CD4-positive, CD25-positive, alpha-beta regulatory T cell (primary cell): ENCODE data around the gene KCNK15. TPM values are rescaled to one million over a fixed set of nuclear protein-coding genes. Genes with fewer than 3 reads are reported as not detected.
"Not testable (repeated sequence)": the region's sequence is repeated elsewhere in the genome, so short reads cannot be mapped to it uniquely, and the experiment has no call there.

ENCODE experiments used
- ATAC-seq, 2 donors: fragments of 150-1000 bp; cut with Tn5 transposase; one replicate each; pipeline ENCODE4 v1.10.0; 2021; ENCODE audit warnings: low read depth in 2 of 2, moderate number of reproducible peaks in 2 of 2, moderate library complexity in 1 of 2
- DNase-seq, 3 donors: peaks; one replicate each; pipeline versions ENCODE4 v3.0.0 to v3.0.0-alpha.2; 2012 to 2022; ENCODE audit warnings: mixed read lengths in 1 of 3
- H3K27ac ChIP-seq: one replicate; pipeline ENCODE4 v1.7.0; 2013; ENCODE audit warnings: mild to moderate bottlenecking, low read length; ENCODE audit not compliant: insufficient read depth, poor library complexity, severe bottlenecking
- H3K27me3 ChIP-seq: one replicate; pipeline ENCODE4 v1.7.0; 2013; ENCODE audit warnings: low read length; ENCODE audit not compliant: control insufficient read depth, insufficient read depth
- H3K36me3 ChIP-seq: one replicate; pipeline ENCODE4 v1.7.0; 2013; ENCODE audit warnings: mild to moderate bottlenecking, low read length, moderate library complexity; ENCODE audit not compliant: control insufficient read depth, insufficient read depth
- H3K4me1 ChIP-seq: 2 replicates; pipeline ENCODE4 v1.7.0; 2013; ENCODE audit warnings: mild to moderate bottlenecking, low read length; ENCODE audit not compliant: insufficient read depth, control insufficient read depth, poor library complexity, severe bottlenecking
- H3K4me3 ChIP-seq: one replicate; pipeline ENCODE4 v1.7.0; 2013; ENCODE audit warnings: low read depth, mild to moderate bottlenecking, low read length, moderate library complexity
- H3K9me3 ChIP-seq, 2 experiments: 1 replicate in 1 of 2; 2 replicates in 1 of 2; pipeline ENCODE4 v1.7.0; 2013; ENCODE audit warnings: low read length in 2 of 2, mild to moderate bottlenecking in 1 of 2, moderate library complexity in 1 of 2; ENCODE audit not compliant: control insufficient read depth in 2 of 2
- H3K27ac Mint-ChIP-seq, 3 donors: one replicate each; pipeline ENCODE4 v1.8.0; 2020 to 2022; ENCODE audit warnings: mild to moderate bottlenecking in 3 of 3, mixed read lengths in 3 of 3, moderate library complexity in 2 of 3
- H3K27me3 Mint-ChIP-seq: one replicate; pipeline ENCODE4 v1.8.0; 2022; ENCODE audit warnings: mild to moderate bottlenecking, mixed read lengths
- H3K36me3 Mint-ChIP-seq: one replicate; pipeline ENCODE4 v1.8.0; 2020; ENCODE audit warnings: mixed read lengths
- H3K4me1 Mint-ChIP-seq, 4 donors: one replicate each; pipeline ENCODE4 v1.8.0; 2020 to 2022; ENCODE audit warnings: mixed read lengths in 4 of 4, mild to moderate bottlenecking in 1 of 4
- H3K4me3 Mint-ChIP-seq, 4 donors: one replicate each; pipeline ENCODE4 v1.8.0; 2020 to 2022; ENCODE audit warnings: mild to moderate bottlenecking in 4 of 4, mixed read lengths in 4 of 4, moderate library complexity in 3 of 4
- H3K9me3 Mint-ChIP-seq, 7 donors: one replicate each; pipeline ENCODE4 v1.8.0; 2020 to 2022; ENCODE audit warnings: mixed read lengths in 7 of 7, mild to moderate bottlenecking in 3 of 7, moderate library complexity in 2 of 7
- polyA plus RNA-seq, 4 donors: library from polyadenylated mRNA; unstranded; fragments of 300-500 nt; fragmentation: Illumina TruSeq; gene quantifications; one replicate each; pipeline ENCODE4 v1.2.3, GENCODE V29; 2021
- total RNA-seq: library from RNA; stranded (reverse); gene quantifications from one replicate; pipeline ENCODE4 v1.2.3, GENCODE V29; 2022

KCNK15 gene
- total RNA-seq (not detected), polyA plus RNA-seq (not detected)

DNA sequence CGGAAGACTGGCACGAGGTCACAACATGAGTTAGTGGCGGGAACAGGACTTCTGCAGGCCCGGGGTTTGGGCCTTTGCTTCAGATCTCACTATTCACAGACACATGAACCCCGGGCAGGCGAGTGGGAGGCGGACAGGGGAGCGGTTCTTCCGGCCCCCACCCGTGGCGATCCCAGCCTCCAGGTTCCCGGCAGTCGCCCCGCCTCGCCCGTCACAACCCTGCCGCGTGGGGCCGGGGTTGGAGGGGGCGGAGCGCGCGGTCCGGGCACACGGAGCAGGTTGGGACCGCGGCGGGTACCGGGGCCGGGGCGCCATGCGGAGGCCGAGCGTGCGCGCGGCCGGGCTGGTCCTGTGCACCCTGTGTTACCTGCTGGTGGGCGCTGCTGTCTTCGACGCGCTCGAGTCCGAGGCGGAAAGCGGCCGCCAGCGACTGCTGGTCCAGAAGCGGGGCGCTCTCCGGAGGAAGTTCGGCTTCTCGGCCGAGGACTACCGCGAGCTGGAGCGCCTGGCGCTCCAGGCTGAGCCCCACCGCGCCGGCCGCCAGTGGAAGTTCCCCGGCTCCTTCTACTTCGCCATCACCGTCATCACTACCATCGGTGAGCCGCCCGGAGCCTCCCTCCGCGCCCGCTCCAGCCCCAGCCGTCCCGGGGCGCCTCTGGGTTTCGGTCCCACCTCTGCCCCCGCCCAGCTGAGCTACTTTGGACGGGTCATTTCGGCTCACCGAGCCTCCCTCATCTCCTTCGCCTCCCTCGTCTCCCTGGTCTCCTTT, at the start of gene KCNK15:
KCNK15 (plus strand) TSS at position 268 of the 769 bp plus-strand sequence; CDS start at position 314, 46 bp downstream.
- ATAC-seq (peak; percentile 35 to 61), DNase-seq (peak in 1 of 3 donors; percentile 17)
- Mint-ChIP-seq H3K27ac (no peak within 1 kb of the TSS), H3K4me1 (peaks cover 0 to 12% (median 4%) of the 10 kb centered on the region in 4 donors), H3K4me3 (peak within 1 kb of the TSS in 3 of 4 donors; percentile 22 to 82 (median 80)), H3K9me3 (no peaks in the 10 kb centered on the region), H3K36me3 (no peaks in the 10 kb centered on the region), H3K27me3 (peaks cover 59% of the 10 kb centered on the region)
- no peak within 1 kb of the TSS for H3K4me3 ChIP-seq
- H3K27me3 ChIP-seq, result peaks cover 26% of the 10 kb centered on the region
- H3K9me3 ChIP-seq, result no peaks in the 10 kb centered on the region
- no peak within 1 kb of the TSS for H3K27ac ChIP-seq
- no peaks in the 10 kb centered on the region for H3K36me3 ChIP-seq
- peaks cover 9% of the 10 kb centered on the region for H3K4me1 ChIP-seq

DNA sequence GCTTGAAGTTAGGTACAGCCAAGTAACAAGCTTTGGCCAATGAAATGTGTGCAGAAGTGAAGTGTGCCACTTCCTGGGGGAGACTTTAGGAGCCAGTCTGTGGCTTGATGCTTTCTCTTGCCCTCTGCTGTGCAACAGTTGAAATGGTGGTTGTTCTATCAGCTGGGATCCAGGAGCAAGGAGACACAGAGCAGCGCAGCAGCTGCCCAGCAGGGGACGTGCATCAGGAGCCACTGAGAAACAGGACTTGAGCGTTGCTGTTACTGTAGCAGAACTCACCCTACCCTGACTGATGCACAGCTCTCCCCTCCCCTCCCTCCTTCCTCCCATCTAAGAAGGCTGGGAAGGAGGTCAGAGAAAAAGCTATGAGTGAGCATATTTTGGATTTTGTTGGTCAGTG, 49.4 kb upstream of the KCNK15 start:
- peaks cover 2% of the 10 kb centered on the region for H3K27me3 ChIP-seq
- Mint-ChIP-seq H3K4me1 (peaks cover 0 to 1% (median 0%) of the 10 kb centered on the region in 4 donors), H3K4me3 (no peak overlapping the region), H3K27ac (no peak overlapping the region), H3K9me3 (no peaks in the 10 kb centered on the region), H3K27me3 (peaks cover 30% of the 10 kb centered on the region), H3K36me3 (no peaks in the 10 kb centered on the region)
- H3K9me3 ChIP-seq, result no peaks in the 10 kb centered on the region
- no peak overlapping the region for H3K4me3 ChIP-seq
- DNase-seq (no peak), ATAC-seq (no peak)
- H3K4me1 ChIP-seq, result no peaks in the 10 kb centered on the region
- H3K27ac ChIP-seq, result no peak overlapping the region
- H3K36me3 ChIP-seq, result no peaks in the 10 kb centered on the region

GRCh38 chr20:44697041-44697440, 48.6 kb upstream of the KCNK15 start:
- not testable (repeated sequence) for ATAC-seq, H3K9me3 Mint-ChIP-seq, H3K27ac Mint-ChIP-seq, H3K4me3 Mint-ChIP-seq, H3K36me3 Mint-ChIP-seq, H3K4me1 Mint-ChIP-seq, H3K9me3 ChIP-seq, H3K4me1 ChIP-seq, H3K27me3 ChIP-seq, H3K4me3 ChIP-seq, H3K36me3 ChIP-seq, DNase-seq, H3K27ac ChIP-seq
- peaks cover 28% of the 10 kb centered on the region for H3K27me3 Mint-ChIP-seq

- Mint-ChIP-seq H3K27me3 (peaks cover 22% of the 10 kb centered on the region), H3K36me3 (no peaks in the 10 kb centered on the region), H3K27ac (no peak overlapping the region), H3K4me3 (no peak overlapping the region), H3K9me3 (no peaks in the 10 kb centered on the region), H3K4me1 (no peaks in the 10 kb centered on the region)
- Histone ChIP-seq H3K27ac (no peak overlapping the region), H3K9me3 (no peaks in the 10 kb centered on the region), H3K4me3 (no peak overlapping the region), H3K36me3 (no peaks in the 10 kb centered on the region), H3K4me1 (no peaks in the 10 kb centered on the region), H3K27me3 (no peaks in the 10 kb centered on the region)
- no peak for ATAC-seq
- DNase-seq, result no peak
Observed at GRCh38 chr20:44698351-44698750, 47.3 kb upstream of the KCNK15 start.

GRCh38 chr20:44700306-44700705, 45.4 kb upstream of the KCNK15 start:
- Histone ChIP-seq H3K9me3 (no peaks in the 10 kb centered on the region), H3K36me3 (no peaks in the 10 kb centered on the region), H3K4me1 (no peaks in the 10 kb centered on the region), H3K27ac (no peak overlapping the region), H3K4me3 (no peak overlapping the region), H3K27me3 (no peaks in the 10 kb centered on the region)
- H3K9me3 Mint-ChIP-seq, result no peaks in the 10 kb centered on the region
- peaks cover 16% of the 10 kb centered on the region for H3K27me3 Mint-ChIP-seq
- no peak overlapping the region for H3K4me3 Mint-ChIP-seq
- H3K36me3 Mint-ChIP-seq, result no peaks in the 10 kb centered on the region
- DNase-seq (no peak), ATAC-seq (no peak)
- no peaks in the 10 kb centered on the region for H3K4me1 Mint-ChIP-seq
- H3K27ac Mint-ChIP-seq, result peak overlapping the region in 1 of 3 donors; percentile 25

GRCh38 chr20:44701118-44701857, 44.4 kb upstream of the KCNK15 start:
- Histone ChIP-seq H3K36me3 (no peaks in the 10 kb centered on the region), H3K4me3 (no peak overlapping the region), H3K9me3 (no peaks in the 10 kb centered on the region), H3K27ac (no peak overlapping the region), H3K4me1 (no peaks in the 10 kb centered on the region), H3K27me3 (no peaks in the 10 kb centered on the region)
- Mint-ChIP-seq H3K4me1 (no peaks in the 10 kb centered on the region), H3K36me3 (no peaks in the 10 kb centered on the region), H3K9me3 (no peaks in the 10 kb centered on the region), H3K27ac (no peak overlapping the region), H3K4me3 (no peak overlapping the region), H3K27me3 (peaks cover 13% of the 10 kb centered on the region)
- ATAC-seq (no peak), DNase-seq (no peak)

DNA sequence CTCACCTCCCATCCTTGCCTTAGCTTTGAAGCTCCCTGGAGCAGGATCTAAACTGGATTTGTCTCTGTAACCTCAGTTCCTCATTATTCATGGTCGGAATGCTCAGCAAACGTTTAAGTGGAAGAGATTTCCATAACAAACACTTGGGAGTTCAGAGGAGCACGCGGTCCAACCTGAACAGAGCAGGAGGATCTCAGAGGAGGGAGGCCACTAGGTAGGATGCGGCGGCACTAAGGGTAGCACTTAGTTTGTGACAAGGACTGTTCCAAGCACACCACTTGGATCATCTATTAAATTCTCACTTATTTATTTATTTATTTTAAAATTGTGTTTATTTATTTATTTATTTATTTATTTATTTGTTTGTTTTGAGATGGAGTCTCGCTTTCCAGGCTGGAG, 43.8 kb upstream of the KCNK15 start:
- Mint-ChIP-seq H3K9me3 (no peaks in the 10 kb centered on the region), H3K27me3 (peaks cover 18% of the 10 kb centered on the region), H3K27ac (no peak overlapping the region), H3K36me3 (no peaks in the 10 kb centered on the region), H3K4me3 (no peak overlapping the region), H3K4me1 (no peaks in the 10 kb centered on the region)
- no peak overlapping the region for H3K27ac ChIP-seq
- DNase-seq, result no peak
- H3K4me1 ChIP-seq, result no peaks in the 10 kb centered on the region
- no peaks in the 10 kb centered on the region for H3K27me3 ChIP-seq
- H3K36me3 ChIP-seq, result no peaks in the 10 kb centered on the region
- H3K4me3 ChIP-seq, result no peak overlapping the region
- ATAC-seq, result no peak
- no peaks in the 10 kb centered on the region for H3K9me3 ChIP-seq
